ENCODE results near the gene EXPH5. TPM values are rescaled to one million over a fixed set of nuclear protein-coding genes. Genes with fewer than 3 reads are reported as not detected.

Gene EXPH5
- total RNA-seq, 1 experiment from 2014 or later: 13.5 TPM

GRCh38 chr11:108599978-108600377 lies 6.4 kb upstream of the EXPH5 start:
- Histone ChIP-seq H3K27ac (ENCODE audit: low read length) (no peak overlapping the region), H3K4me1 (ENCODE audit: insufficient read depth, low read length) (peaks cover 13% of the 10 kb centered on the region), H4K20me1 (ENCODE audit: low read length) (no peaks in the 10 kb centered on the region), H3K27me3 (ENCODE audit: low read length) (no peaks in the 10 kb centered on the region), H3K79me2 (ENCODE audit: low read length) (no peaks in the 10 kb centered on the region), H3K9ac (ENCODE audit: low read length) (no peak overlapping the region), H3F3A (ENCODE audit: low read length, unreplicated experiment) (no peaks in the 10 kb centered on the region), H3K9me3 (ENCODE audit: low read length) (no peaks in the 10 kb centered on the region), H3K9me2 (replicated peaks; ENCODE audit: low read length) (no peaks in the 10 kb centered on the region), H3K4me3 (ENCODE audit: low read length) (no peak overlapping the region), H3K4me2 (ENCODE audit: low read length) (no peak overlapping the region), H3K36me3 (ENCODE audit: low read depth, low read length) (no peaks in the 10 kb centered on the region), H2AFZ (ENCODE audit: low read length) (no peak overlapping the region)
- TF ChIP-seq CTCF (conservative IDR thresholded peaks at IDR 0.05; ENCODE audit: low read depth, low read length) (no peak), EZH2 (IDR thresholded peaks at IDR 0.05; ENCODE audit: low read length, unreplicated experiment) (no peak), EZH2phosphoT487 (IDR thresholded peaks at IDR 0.05; ENCODE audit: borderline replicate concordance, low read length) (no peak)
- no TSS peak for BruUV-seq (replicated peaks)
- ChIA-PET CTCF (no interaction called here), POLR2A (ENCODE audit: unreplicated experiment) (no interaction called here)
- no peak for DNase-seq
- ATAC-seq: no peak
- intact Hi-C loops (cut with micrococcal nuclease): no loop called here

GRCh38 chr11:108597736-108598355 lies 4.3 kb upstream of the EXPH5 start:
- no peaks in the 10 kb centered on the region for H4K20me1 ChIP-seq (ENCODE audit: low read length)
- ChIA-PET POLR2A (ENCODE audit: unreplicated experiment) (interaction anchor here (0.5 to 0.6 kb wide), 2 partner anchors 22 to 1005 kb away, joined by 3 read pairs; no protein-coding TSS in a partner anchor), CTCF (interaction anchor here (0.5 to 0.6 kb wide), 2 partner anchors 43 to 274 kb away, joined by 3 read pairs; no protein-coding TSS in a partner anchor)
- no peak for ATAC-seq
- H3K4me1 ChIP-seq (ENCODE audit: insufficient read depth, low read length): peaks cover 19% of the 10 kb centered on the region
- no peak overlapping the region for H3K4me2 ChIP-seq (ENCODE audit: low read length)
- no peaks in the 10 kb centered on the region for H3F3A ChIP-seq (ENCODE audit: low read length, unreplicated experiment)
- no peak overlapping the region for H3K9ac ChIP-seq (ENCODE audit: low read length)
- intact Hi-C loops (cut with micrococcal nuclease): no loop called here
- H3K9me2 ChIP-seq (replicated peaks; ENCODE audit: low read length): no peaks in the 10 kb centered on the region
- no peak for DNase-seq
- no peaks in the 10 kb centered on the region for H3K9me3 ChIP-seq (ENCODE audit: low read length)
- peaks cover under 1% of the 10 kb centered on the region for H3K79me2 ChIP-seq (ENCODE audit: low read length)
- TF ChIP-seq CTCF (conservative IDR thresholded peaks at IDR 0.05; ENCODE audit: low read depth, low read length) (no peak), EZH2phosphoT487 (IDR thresholded peaks at IDR 0.05; ENCODE audit: borderline replicate concordance, low read length) (no peak), EZH2 (IDR thresholded peaks at IDR 0.05; ENCODE audit: low read length, unreplicated experiment) (no peak)
- H3K27ac ChIP-seq (ENCODE audit: low read length): no peak overlapping the region
- H2AFZ ChIP-seq (ENCODE audit: low read length): no peak overlapping the region
- no peaks in the 10 kb centered on the region for H3K27me3 ChIP-seq (ENCODE audit: low read length)
- no peaks in the 10 kb centered on the region for H3K36me3 ChIP-seq (ENCODE audit: low read depth, low read length)
- no peak overlapping the region for H3K4me3 ChIP-seq (ENCODE audit: low read length)
- no TSS peak for BruUV-seq (replicated peaks)

DNA sequence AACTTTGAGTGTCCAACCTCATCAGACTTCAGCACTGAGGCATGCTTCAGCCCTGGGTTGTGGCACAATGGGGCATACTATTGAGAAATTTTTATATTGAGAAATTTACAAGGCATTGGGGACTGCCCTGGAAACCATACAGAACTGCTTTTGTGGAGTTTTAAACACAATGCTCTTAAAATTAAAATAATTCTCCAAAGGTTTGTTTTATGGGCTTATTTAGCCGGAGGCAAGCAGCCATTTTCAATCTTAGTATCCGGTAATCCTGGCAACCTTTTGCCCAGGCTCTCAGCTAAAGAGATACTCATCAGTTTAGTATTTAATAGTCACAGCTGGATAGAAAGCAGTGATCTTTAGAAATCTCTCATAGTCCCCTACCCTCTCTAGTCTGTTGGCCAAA lies 3.1 kb upstream of the EXPH5 start:
- H3K9ac ChIP-seq (ENCODE audit: low read length): no peak overlapping the region
- H3K27me3 ChIP-seq (ENCODE audit: low read length): no peaks in the 10 kb centered on the region
- H2AFZ ChIP-seq (ENCODE audit: low read length): no peak overlapping the region
- no peak overlapping the region for H3K27ac ChIP-seq (ENCODE audit: low read length)
- intact Hi-C loops (cut with micrococcal nuclease): no loop called here
- H3K4me1 ChIP-seq (ENCODE audit: insufficient read depth, low read length): peaks cover 25% of the 10 kb centered on the region
- no peaks in the 10 kb centered on the region for H3K36me3 ChIP-seq (ENCODE audit: low read depth, low read length)
- BruUV-seq (replicated peaks): no TSS peak
- H3K79me2 ChIP-seq (ENCODE audit: low read length): peaks cover 12% of the 10 kb centered on the region
- H3F3A ChIP-seq (ENCODE audit: low read length, unreplicated experiment): no peaks in the 10 kb centered on the region
- DNase-seq (no peak), ATAC-seq (no peak)
- no peaks in the 10 kb centered on the region for H3K9me3 ChIP-seq (ENCODE audit: low read length)
- no peak overlapping the region for H3K4me3 ChIP-seq (ENCODE audit: low read length)
- CTCF ChIA-PET: no interaction called here
- H3K9me2 ChIP-seq (replicated peaks; ENCODE audit: low read length): no peaks in the 10 kb centered on the region
- POLR2A ChIA-PET (ENCODE audit: unreplicated experiment): no interaction called here
- H3K4me2 ChIP-seq (ENCODE audit: low read length): no peak overlapping the region
- H4K20me1 ChIP-seq (ENCODE audit: low read length): no peaks in the 10 kb centered on the region
- TF ChIP-seq CTCF (conservative IDR thresholded peaks at IDR 0.05; ENCODE audit: low read depth, low read length) (no peak), EZH2phosphoT487 (IDR thresholded peaks at IDR 0.05; ENCODE audit: borderline replicate concordance, low read length) (no peak), EZH2 (IDR thresholded peaks at IDR 0.05; ENCODE audit: low read length, unreplicated experiment) (no peak)
